ENCODE measurements around the gene ADAM10. TPM values are rescaled to one million over a fixed set of nuclear protein-coding genes. Genes with fewer than 3 reads are reported as not detected.

ADAM10 gene
- total and polyA plus RNA-seq, 2 of the 8 experiments (the other 6 are each of a cell fraction or from before 2014, with no cell fraction given): 46.5 to 163 TPM

- no peak for TF ChIP-seq RXRA (IDR thresholded peaks at IDR 0.05; ENCODE audit: insufficient read depth, low read depth, low read length)
Observed at GRCh38 chr15:58552505-58553364, 196.8 kb downstream of the ADAM10 start (continued).

Measured in H1 (cell line).